K562 (cell line): ENCODE measurements around the gene C19orf47. TPM values are rescaled to one million over a fixed set of nuclear protein-coding genes. Genes with fewer than 3 reads are reported as not detected.
A peak's percentile ranks its signal among the peaks of the same experiment; 100 is the strongest.

Experiments
- ATAC-seq: fragments of 200-7000 bp; cut with Tn5 transposase; 3 replicates; pipeline ENCODE4 v1.9.1; 2020; ENCODE audit warnings: moderate library complexity
- BruUV-seq: library from RNA; stranded (reverse); fragments of 400-500 nt; replicated peaks from 2 replicates; lab custom pipeline; 2021; lab: Mats Ljungman, UMichigan
- CTCF ChIA-PET: fragments of 300-600 bp; formaldehyde crosslinking; extraction: SDS; loops from one replicate; lab custom pipeline; 2021; ENCODE audit warnings: low intra/inter-chr PET ratio; lab: Yijun Ruan, JAX
- POLR2A ChIA-PET: fragments of 300-600, 350-650 bp; sonication (Branson Sonifier 250); formaldehyde crosslinking; extraction: SDS; loops from one replicate; lab custom pipeline; 2021; ENCODE audit warnings: antibody characterized with exemption, inconsistent platforms; lab: Yijun Ruan, JAX
- DNase-seq, 4 experiments: peaks; one replicate each; pipeline versions ENCODE4 v3.0.0 to v3.0.0-alpha.2; 2011 to 2018; ENCODE audit warnings: low spot score in 3 of 4, mixed read lengths in 3 of 4; ENCODE audit errors: extremely low read depth in 1 of 4
- FAIRE-seq: peaks from 2 replicates; lab custom pipeline; 2011; peaks lifted over from hg19 to GRCh38; lab: Jason Lieb, UNC
- H2AFZ ChIP-seq: 2 replicates; pipeline ENCODE4 v1.6.0; 2011; ENCODE audit warnings: low read depth, low read length, control low read depth, inconsistent platforms
- H3K27ac ChIP-seq: fragments of 200-600 bp; 3 replicates; pipeline ENCODE4 v1.8.0; 2011; ENCODE audit warnings: low read depth, mild to moderate bottlenecking, control low read depth, inconsistent platforms, low read length, moderate library complexity, mixed read lengths; ENCODE audit errors: extremely low read depth
- H3K27me3 ChIP-seq, 2 experiments: fragments of 300-600 bp in 1 of 2; 2 replicates in 1 of 2; 3 replicates in 1 of 2; pipeline versions ENCODE4 v1.6.0 to v1.8.0; 2011; ENCODE audit warnings: inconsistent platforms in 2 of 2, low read length in 2 of 2, mild to moderate bottlenecking in 1 of 2, mixed read lengths in 1 of 2, moderate library complexity in 1 of 2; ENCODE audit not compliant: control insufficient read depth in 2 of 2, insufficient read depth in 2 of 2
- H3K36me3 ChIP-seq: fragments of 300-600 bp; 3 replicates; pipeline ENCODE4 v1.8.0; 2011; ENCODE audit warnings: mild to moderate bottlenecking, low read length, inconsistent platforms; ENCODE audit not compliant: control insufficient read depth, insufficient read depth
- H3K4me1 ChIP-seq, 2 experiments: fragments of 200-600 bp in 1 of 2; replicated peaks in 1 of 2; 2 replicates in 1 of 2; 3 replicates in 1 of 2; pipeline versions ENCODE4 v1.5.1 to v1.8.0; 2011; ENCODE audit warnings: inconsistent platforms in 2 of 2, low read length in 2 of 2, mild to moderate bottlenecking in 1 of 2, mixed read lengths in 1 of 2, moderate library complexity in 1 of 2; ENCODE audit not compliant: control insufficient read depth in 2 of 2, insufficient read depth in 2 of 2
- H3K4me2 ChIP-seq: 2 replicates; pipeline ENCODE4 v1.6.1; 2011; ENCODE audit warnings: low read length, control low read depth, inconsistent platforms, mixed read lengths; ENCODE audit not compliant: insufficient read depth
- H3K4me3 ChIP-seq: fragments of 200-600 bp; sonication (generic), shearing (Covaris generic); 2 replicates; pipeline ENCODE4 v1.5.1; 2016; ENCODE audit warnings: control low read depth, inconsistent platforms
- H3K79me2 ChIP-seq: fragments of 200-600 bp; 3 replicates; pipeline ENCODE4 v1.8.0; 2011; ENCODE audit warnings: low read length, inconsistent platforms; ENCODE audit not compliant: control insufficient read depth, insufficient read depth
- H3K9ac ChIP-seq, 2 experiments: 2 replicates each; pipeline versions ENCODE4 v1.6.0 to v1.6.1; 2011; ENCODE audit warnings: low read depth in 2 of 2, low read length in 2 of 2, control low read depth in 1 of 2, inconsistent platforms in 1 of 2, mild to moderate bottlenecking in 1 of 2, mixed read lengths in 1 of 2; ENCODE audit not compliant: insufficient read depth in 1 of 2
- H3K9me1 ChIP-seq: one replicate; pipeline ENCODE4 v1.6.0; 2011; ENCODE audit warnings: inconsistent platforms, mild to moderate bottlenecking, low read length, moderate library complexity; ENCODE audit not compliant: control insufficient read depth, insufficient read depth
- H3K9me3 ChIP-seq: replicated peaks from 2 replicates; pipeline ENCODE4 v1.5.1; 2011; ENCODE audit warnings: low read depth, low read length, inconsistent platforms; ENCODE audit not compliant: control insufficient read depth, insufficient read depth
- H4K20me1 ChIP-seq: replicated peaks from 2 replicates; pipeline ENCODE4 v1.6.1; 2011; ENCODE audit warnings: low read length, inconsistent platforms, mixed read lengths; ENCODE audit not compliant: control insufficient read depth, insufficient read depth
- ARID1B ChIP-seq: fragments of 450-650 bp; IDR thresholded peaks from 2 replicates; pipeline ENCODE4 v1.6.1; 2016; ENCODE audit warnings: antibody characterized with exemption, mild to moderate bottlenecking, inconsistent platforms
- BHLHE40 ChIP-seq: IDR thresholded peaks from 2 replicates; pipeline ENCODE4 v1.6.1; 2011; ENCODE audit warnings: low read length, improper control_type of control experiment
- CTCFL ChIP-seq: IDR thresholded peaks from 2 replicates; pipeline ENCODE4 v1.6.1; 2011; ENCODE audit warnings: borderline replicate concordance, low read depth, mild to moderate bottlenecking, moderate library complexity, low read length; ENCODE audit not compliant: insufficient read depth, poor library complexity, severe bottlenecking
- HDGF ChIP-seq: fragments of 450-650 bp; IDR thresholded peaks from 2 replicates; pipeline ENCODE4 v1.6.1; 2016
- MAFF ChIP-seq: IDR thresholded peaks from 2 replicates; pipeline ENCODE4 v1.6.1; 2012; ENCODE audit warnings: low read length, improper control_type of control experiment
- NR2F6 ChIP-seq: fragments of 450-650 bp; formaldehyde crosslinking; IDR thresholded peaks from 2 replicates; pipeline ENCODE4 v1.4.0; 2020; ENCODE audit warnings: mild to moderate bottlenecking
- RBM15 ChIP-seq: fragments of 200-400 bp; formaldehyde crosslinking; IDR thresholded peaks from 2 replicates; pipeline ENCODE4 v1.6.1; 2018; ENCODE audit warnings: mild to moderate bottlenecking, low read length, moderate library complexity; ENCODE audit not compliant: insufficient read depth
- SMAD1 ChIP-seq: fragments of 150-350 bp; IDR thresholded peaks from 2 replicates; pipeline ENCODE4 v1.6.1; 2014; ENCODE audit warnings: low read length, low read depth; ENCODE audit not compliant: partially characterized antibody
- TEAD2 ChIP-seq: fragments of 450-650 bp; IDR thresholded peaks from 2 replicates; pipeline ENCODE4 v1.6.1; 2016; ENCODE audit warnings: missing genetic modification characterization, control low read depth, missing compliant biosample characterization
- TFAP4 ChIP-seq: sonication (generic); formaldehyde crosslinking; IDR thresholded peaks from 2 replicates; pipeline ENCODE4 v1.8.0; 2022; ENCODE audit warnings: missing genetic modification reagents, mild to moderate bottlenecking, moderate library complexity, borderline replicate concordance
- ZNF140 ChIP-seq: fragments of 250-450 bp; sonication (Bioruptor Pico); IDR thresholded peaks from 2 replicates; pipeline ENCODE4 v1.8.0; 2021; ENCODE audit warnings: moderate library complexity, mild to moderate bottlenecking, inconsistent platforms
- ZNF232 ChIP-seq: sonication (generic); formaldehyde crosslinking; IDR thresholded peaks from 2 replicates; pipeline ENCODE4 v1.8.0; 2022; ENCODE audit warnings: mild to moderate bottlenecking, missing genetic modification reagents
- WGBS: fragments of 100-300 bp; shearing (Covaris generic); methylation state at CpG from one replicate; pipeline ENCODE4 v1.1.6; 2016; ENCODE audit warnings: low coverage, mixed read lengths; ENCODE audit not compliant: insufficient coverage; ENCODE audit errors: missing lambda C conversion rate; 5-methylcytosine and 5-hydroxymethylcytosine counted together
- in situ Hi-C: fragments of 300-500 bp; cut with MboI; formaldehyde crosslinking; loops from 4 replicates; pipeline ENCODE4 v1.15.0; 2018; ENCODE audit warnings: inconsistent platforms, mixed read lengths
- intact Hi-C: fragments of 100-400 bp; cut with micrococcal nuclease; formaldehyde crosslinking; loops from 2 replicates; pipeline ENCODE4 v1.14.2; 2022
- polyA plus RNA-seq, 8 experiments: library from polyadenylated mRNA; depleted of rRNA in 4 of 8; stranded (reverse) in 5 of 8; unstranded in 3 of 8; fragments of >200 nt; fragmentation: Nextera tagmentation in 2 of 8; fragmentation: Illumina TruSeq in 1 of 8; extraction: Ambion mirVana in 2 of 8; extraction: Trizol in 1 of 8; gene quantifications; 2 replicates each; pipeline versions ENCODE4 v1.2.1 to v1.2.3, GENCODE V29; 2011 to 2014; ENCODE audit warnings: inconsistent platforms in 1 of 8, missing spikeins in 1 of 8
- total RNA-seq, 7 experiments: library from RNA; depleted of rRNA in 6 of 7; stranded (reverse); fragments of >200 nt in 6 of 7; fragmentation: Illumina TruSeq in 2 of 7; extraction: Trizol in 2 of 7; gene quantifications; 2 replicates each; pipeline versions ENCODE4 v1.2.1 to v1.2.3, GENCODE V29; 2011 to 2021; ENCODE audit warnings: low replicate concordance in 1 of 7
- TF ChIP-seq, protein P1 (sequence below): sonication (generic); formaldehyde crosslinking; IDR thresholded peaks from 2 replicates; pipeline ENCODE4 v1.8.0; 2022; ENCODE audit warnings: mild to moderate bottlenecking, missing genetic modification reagents
- TF ChIP-seq, protein P2 (sequence below): fragments of 250-450 bp; sonication (Bioruptor Pico); IDR thresholded peaks from 2 replicates; pipeline ENCODE4 v1.4.0; 2020; ENCODE audit warnings: mild to moderate bottlenecking, moderate library complexity

The C19orf47 gene
- total and polyA plus RNA-seq, 9 of the 15 experiments (the other 6 are each of a cell fraction or from before 2014, with no cell fraction given): 0.08 to 26.1 (median 14.7) TPM

- POLR2A ChIA-PET: no interaction called here
- peak overlapping the region; percentile 72; the same call in 1 of the 2 replicates for H3K4me2 ChIP-seq
- WGBS: 81% methylated on average over 4 of the region's 4 CpGs
- in situ Hi-C loops: no loop called here
- H4K20me1 ChIP-seq: peaks cover 6% of the 10 kb centered on the region; the same call in 1 of the 2 replicates
- no peak for DNase-seq
- H3K9me1 ChIP-seq: peaks cover 4% of the 10 kb centered on the region
- peaks cover 95% of the 10 kb centered on the region for H3K79me2 ChIP-seq
- peaks cover 48% of the 10 kb centered on the region for H3K36me3 ChIP-seq
- ATAC-seq: no peak
- no peaks in the 10 kb centered on the region for H3K9me3 ChIP-seq
- no peaks in the 10 kb centered on the region for H3K27me3 ChIP-seq
- peak overlapping the region; percentile 68 for H3K27ac ChIP-seq
- no peak overlapping the region for H3K4me3 ChIP-seq
- no peak overlapping the region for H2AFZ ChIP-seq
- intact Hi-C loops: loop anchor here (5.0 kb wide), 1 partner anchor 39 kb away; no protein-coding TSS in a partner anchor
- TF ChIP-seq SMAD1 (no peak), ZNF140 (no peak), NR2F6 (CRISPR knock-in tag) (no peak), CTCFL (no peak), ARID1B (no peak), TEAD2 (no peak), TFAP4 (CRISPR knock-in tag) (no peak), BHLHE40 (no peak), HDGF (no peak), RBM15 (no peak), MAFF (no peak), ZNF232 (CRISPR knock-in tag) (no peak)
- TF ChIP-seq, protein P1, sequence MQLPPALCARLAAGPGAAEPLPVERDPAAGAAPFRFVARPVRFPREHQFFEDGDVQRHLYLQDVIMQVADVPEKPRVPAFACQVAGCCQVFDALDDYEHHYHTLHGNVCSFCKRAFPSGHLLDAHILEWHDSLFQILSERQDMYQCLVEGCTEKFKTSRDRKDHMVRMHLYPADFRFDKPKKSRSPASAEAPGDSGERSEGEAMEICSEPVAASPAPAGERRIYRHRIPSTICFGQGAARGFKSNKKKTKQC (CRISPR knock-in tag): no peak
- TF ChIP-seq, protein P2, sequence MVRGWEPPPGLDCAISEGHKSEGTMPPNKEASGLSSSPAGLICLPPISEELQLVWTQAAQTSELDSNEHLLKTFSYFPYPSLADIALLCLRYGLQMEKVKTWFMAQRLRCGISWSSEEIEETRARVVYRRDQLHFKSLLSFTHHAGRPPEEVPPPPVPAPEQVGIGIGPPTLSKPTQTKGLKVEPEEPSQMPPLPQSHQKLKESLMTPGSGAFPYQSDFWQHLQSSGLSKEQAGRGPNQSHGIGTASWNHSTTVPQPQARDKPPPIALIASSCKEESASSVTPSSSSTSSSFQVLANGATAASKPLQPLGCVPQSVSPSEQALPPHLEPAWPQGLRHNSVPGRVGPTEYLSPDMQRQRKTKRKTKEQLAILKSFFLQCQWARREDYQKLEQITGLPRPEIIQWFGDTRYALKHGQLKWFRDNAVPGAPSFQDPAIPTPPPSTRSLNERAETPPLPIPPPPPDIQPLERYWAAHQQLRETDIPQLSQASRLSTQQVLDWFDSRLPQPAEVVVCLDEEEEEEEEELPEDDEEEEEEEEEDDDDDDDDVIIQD (CRISPR knock-in tag): no peak
- peaks cover 77 to 82% of the 10 kb centered on the region in 2 experiments for H3K4me1 ChIP-seq
- FAIRE-seq: no peak
- BruUV-seq: no TSS peak
- CTCF ChIA-PET: no interaction called here
- peak overlapping the region; percentile 51 to 89; a peak in 3 of 4 replicates for H3K9ac ChIP-seq
These were observed 76.5 kb downstream of the C19orf47 start for GRCh38 chr19:40271706-40272105.
